ENCODE data around the gene FIBP. TPM values are rescaled to one million over a fixed set of nuclear protein-coding genes. Genes with fewer than 3 reads are reported as not detected.

Gene FIBP
- total and polyA plus RNA-seq, 2 donors from 2014 or later, result 58.0 to 105 TPM

DNA sequence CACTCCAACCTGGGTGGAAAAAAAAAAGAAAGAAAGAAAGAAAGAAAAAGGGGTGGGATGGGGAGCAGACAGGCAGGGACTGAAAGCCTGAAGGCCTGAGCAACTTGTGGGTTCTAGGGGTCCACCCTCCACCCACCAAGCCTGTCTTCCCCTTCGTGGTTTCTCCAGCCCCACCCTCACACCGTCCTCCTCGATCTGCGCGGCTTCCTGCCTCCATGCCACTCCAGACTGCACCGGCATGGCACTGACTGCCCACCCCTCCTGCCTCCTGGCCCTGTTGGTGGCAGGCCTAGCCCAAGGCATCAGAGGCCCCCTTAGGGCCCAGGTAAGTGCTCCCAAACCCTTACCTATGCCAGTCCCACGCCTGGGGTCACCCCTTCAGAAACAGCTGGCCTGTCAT lies 8.7 kb downstream of the FIBP start, which contains the start of gene CTSW:
Gene CTSW (plus strand): TSS at position 221 of the 400 bp plus-strand sequence. CDS start 18 bp downstream, at position 239.
- Histone ChIP-seq H3K27ac (ENCODE audit: low read depth in 2 of 2, low read length in 2 of 2) (no peak within 1 kb of the TSS), H3K9ac (ENCODE audit: low read length in 3 of 3) (no peak within 1 kb of the TSS), H3K27me3 (ENCODE audit: control insufficient read depth, insufficient read depth, low read length) (no peaks in the 10 kb centered on the region), H3K36me3 (ENCODE audit: control insufficient read depth in 2 of 3, insufficient read depth in 3 of 3, low read length in 3 of 3) (peaks cover 4 to 12% (median 5%) of the 10 kb centered on the region in 3 donors), H3K4me3 (ENCODE audit: low read length in 3 of 3) (no peak within 1 kb of the TSS), H3K9me3 (ENCODE audit: control insufficient read depth in 2 of 3, insufficient read depth in 1 of 3, low read length in 3 of 3) (no peaks in the 10 kb centered on the region), H3K4me1 (ENCODE audit: control insufficient read depth in 2 of 3, insufficient read depth in 2 of 3, low read depth in 1 of 3, low read length in 3 of 3) (no peaks in the 10 kb centered on the region)
- intact Hi-C loops (cut with DNase I), result loop anchor here (10.0 kb wide), 1 partner anchor 105 kb away; no protein-coding TSS in a partner anchor
- TF ChIP-seq, protein P1, sequence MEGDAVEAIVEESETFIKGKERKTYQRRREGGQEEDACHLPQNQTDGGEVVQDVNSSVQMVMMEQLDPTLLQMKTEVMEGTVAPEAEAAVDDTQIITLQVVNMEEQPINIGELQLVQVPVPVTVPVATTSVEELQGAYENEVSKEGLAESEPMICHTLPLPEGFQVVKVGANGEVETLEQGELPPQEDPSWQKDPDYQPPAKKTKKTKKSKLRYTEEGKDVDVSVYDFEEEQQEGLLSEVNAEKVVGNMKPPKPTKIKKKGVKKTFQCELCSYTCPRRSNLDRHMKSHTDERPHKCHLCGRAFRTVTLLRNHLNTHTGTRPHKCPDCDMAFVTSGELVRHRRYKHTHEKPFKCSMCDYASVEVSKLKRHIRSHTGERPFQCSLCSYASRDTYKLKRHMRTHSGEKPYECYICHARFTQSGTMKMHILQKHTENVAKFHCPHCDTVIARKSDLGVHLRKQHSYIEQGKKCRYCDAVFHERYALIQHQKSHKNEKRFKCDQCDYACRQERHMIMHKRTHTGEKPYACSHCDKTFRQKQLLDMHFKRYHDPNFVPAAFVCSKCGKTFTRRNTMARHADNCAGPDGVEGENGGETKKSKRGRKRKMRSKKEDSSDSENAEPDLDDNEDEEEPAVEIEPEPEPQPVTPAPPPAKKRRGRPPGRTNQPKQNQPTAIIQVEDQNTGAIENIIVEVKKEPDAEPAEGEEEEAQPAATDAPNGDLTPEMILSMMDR (IDR thresholded peaks at IDR 0.05; ENCODE audit: borderline replicate concordance, extremely low read depth, insufficient read depth), result no peak
- no peak for FAIRE-seq
- no peak for DNase-seq

DNA sequence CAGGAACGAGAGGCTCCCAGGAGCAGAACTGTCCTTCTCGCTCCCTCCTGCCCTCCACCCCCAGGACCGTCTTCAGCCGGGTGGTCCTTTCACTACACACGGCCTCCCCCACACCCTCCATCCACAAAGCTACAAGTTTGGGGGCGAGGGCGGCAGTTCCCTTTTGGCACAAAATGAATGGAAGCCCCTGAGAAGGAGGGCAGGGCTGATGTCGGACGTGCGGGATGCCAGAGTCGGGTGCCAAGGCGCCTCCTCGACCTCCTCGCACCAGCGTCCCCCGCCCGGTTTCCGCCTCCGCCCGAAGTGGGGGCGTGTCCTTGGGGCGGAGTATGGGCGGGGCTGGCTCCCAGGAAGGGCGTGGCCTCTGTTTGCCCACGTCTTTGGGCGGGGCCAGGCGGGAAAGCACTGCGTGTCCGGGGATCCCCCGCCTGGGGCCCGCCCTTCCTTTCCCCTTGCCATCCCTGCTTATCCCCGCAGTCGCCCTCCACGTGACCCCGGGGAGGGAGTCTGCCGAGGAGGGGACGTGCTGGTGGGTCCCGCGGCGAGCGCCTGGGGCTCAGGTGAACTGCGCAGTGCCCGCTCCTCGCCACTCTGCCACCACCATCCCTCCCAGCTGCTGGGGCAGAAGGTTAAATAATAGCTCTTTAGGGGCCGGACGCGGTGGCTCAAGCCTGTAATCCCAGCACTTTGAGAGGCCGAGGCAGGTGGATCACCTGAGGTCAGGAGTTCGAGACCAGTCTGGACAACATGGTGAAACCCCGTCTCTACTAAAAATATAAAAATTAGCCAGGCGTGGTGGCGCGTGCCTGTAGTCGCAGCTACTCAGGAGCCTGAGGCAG lies 14.7 kb downstream of the FIBP start:
- peaks cover 0 to 16% (median 3%) of the 10 kb centered on the region in 3 donors for H3K4me1 ChIP-seq (ENCODE audit: control insufficient read depth in 2 of 3, insufficient read depth in 2 of 3, low read depth in 1 of 3, low read length in 3 of 3)
- no peaks in the 10 kb centered on the region for H3K27me3 ChIP-seq (ENCODE audit: control insufficient read depth, insufficient read depth, low read length)
- peak; percentile 95 to 98 (median 97) for DNase-seq
- peak overlapping the region; percentile 84 to 85 for H3K27ac ChIP-seq (ENCODE audit: low read depth in 2 of 2, low read length in 2 of 2)
- FAIRE-seq, result peak; percentile 82
- intact Hi-C loops (cut with DNase I), result no loop called here
- TF ChIP-seq, protein P1 (IDR thresholded peaks at IDR 0.05; ENCODE audit: borderline replicate concordance, extremely low read depth, insufficient read depth), result no peak
- H3K36me3 ChIP-seq (ENCODE audit: control insufficient read depth in 2 of 3, insufficient read depth in 3 of 3, low read length in 3 of 3), result peaks cover 0 to 6% (median 0%) of the 10 kb centered on the region in 3 donors
- H3K4me3 ChIP-seq (ENCODE audit: low read length in 3 of 3), result peak overlapping the region; percentile 66 to 71 (median 70)
- H3K9me3 ChIP-seq (ENCODE audit: control insufficient read depth in 2 of 3, insufficient read depth in 1 of 3, low read length in 3 of 3), result no peaks in the 10 kb centered on the region
- H3K9ac ChIP-seq (ENCODE audit: low read length in 3 of 3), result peak overlapping the region; percentile 29 to 80 (median 59)

DNA sequence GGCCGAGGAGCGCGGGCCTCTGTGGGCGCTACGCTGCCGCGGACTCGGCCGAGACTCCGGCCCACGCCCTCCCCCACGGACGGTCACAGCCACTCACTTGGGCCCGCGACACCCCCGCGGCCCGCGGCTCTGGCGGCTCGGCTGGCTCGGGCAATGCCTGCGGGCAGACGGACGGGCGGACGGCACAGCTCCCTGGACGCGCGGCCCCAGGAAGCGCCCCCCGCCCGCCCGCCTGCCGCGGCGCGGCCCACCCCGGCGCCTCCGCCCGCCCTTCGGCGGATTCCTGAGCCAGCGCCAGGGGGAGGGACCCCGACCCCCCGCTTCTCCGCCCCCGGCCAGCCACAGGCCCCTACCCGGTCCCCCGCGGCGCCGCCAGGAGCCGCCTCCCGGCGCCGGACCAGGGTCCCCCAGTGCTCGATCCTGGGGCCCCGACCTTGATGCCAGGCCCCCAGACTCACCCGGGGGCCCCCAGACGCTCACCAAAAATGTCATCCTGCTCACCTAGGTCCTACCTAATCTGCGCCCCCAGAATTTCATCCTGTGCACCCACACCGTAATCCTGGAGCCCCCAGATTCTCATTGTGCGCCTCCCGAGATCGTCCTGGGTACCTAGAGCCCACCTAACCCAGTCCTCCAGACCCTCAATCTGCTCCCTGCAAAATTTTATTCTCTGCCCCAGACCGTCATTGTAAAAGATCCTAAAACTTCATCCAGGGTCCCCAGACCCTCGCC lies 15.5 kb downstream of the FIBP start, which contains the start of gene EFEMP2:
Gene EFEMP2 (minus strand): TSS at position 215 of the 732 bp plus-strand sequence. CDS start 446 bp downstream, outside the sequence.
- H3K9ac ChIP-seq (ENCODE audit: low read length in 3 of 3), result peak within 1 kb of the TSS; percentile 29 to 80 (median 80)
- H3K36me3 ChIP-seq (ENCODE audit: control insufficient read depth in 2 of 3, insufficient read depth in 3 of 3, low read length in 3 of 3), result peaks cover 0 to 6% (median 0%) of the 10 kb centered on the region in 3 donors
- DNase-seq, result peak; percentile 59 to 90 (median 77)
- no peaks in the 10 kb centered on the region for H3K9me3 ChIP-seq (ENCODE audit: control insufficient read depth in 2 of 3, insufficient read depth in 1 of 3, low read length in 3 of 3)
- TF ChIP-seq, protein P1 (IDR thresholded peaks at IDR 0.05; ENCODE audit: borderline replicate concordance, extremely low read depth, insufficient read depth), result no peak
- H3K4me1 ChIP-seq (ENCODE audit: control insufficient read depth in 2 of 3, insufficient read depth in 2 of 3, low read depth in 1 of 3, low read length in 3 of 3), result peaks cover 0 to 16% (median 3%) of the 10 kb centered on the region in 3 donors
- intact Hi-C loops (cut with DNase I), result no loop called here
- FAIRE-seq, result no peak
- peak within 1 kb of the TSS; percentile 84 to 85 for H3K27ac ChIP-seq (ENCODE audit: low read depth in 2 of 2, low read length in 2 of 2)
- peak within 1 kb of the TSS; percentile 66 to 71 (median 70) for H3K4me3 ChIP-seq (ENCODE audit: low read length in 3 of 3)
- H3K27me3 ChIP-seq (ENCODE audit: control insufficient read depth, insufficient read depth, low read length), result no peaks in the 10 kb centered on the region
